Activated T-cell treated with anti-CD3 and anti-CD28 coated beads for 48 hours (primary cell): ENCODE measurements around the gene NCBP3.

Experiments used
- DNase-seq: peaks from one replicate; pipeline ENCODE4 v3.0.0-alpha.2; 2020; ENCODE audit warnings: low read depth

Gene NCBP3, protein sequence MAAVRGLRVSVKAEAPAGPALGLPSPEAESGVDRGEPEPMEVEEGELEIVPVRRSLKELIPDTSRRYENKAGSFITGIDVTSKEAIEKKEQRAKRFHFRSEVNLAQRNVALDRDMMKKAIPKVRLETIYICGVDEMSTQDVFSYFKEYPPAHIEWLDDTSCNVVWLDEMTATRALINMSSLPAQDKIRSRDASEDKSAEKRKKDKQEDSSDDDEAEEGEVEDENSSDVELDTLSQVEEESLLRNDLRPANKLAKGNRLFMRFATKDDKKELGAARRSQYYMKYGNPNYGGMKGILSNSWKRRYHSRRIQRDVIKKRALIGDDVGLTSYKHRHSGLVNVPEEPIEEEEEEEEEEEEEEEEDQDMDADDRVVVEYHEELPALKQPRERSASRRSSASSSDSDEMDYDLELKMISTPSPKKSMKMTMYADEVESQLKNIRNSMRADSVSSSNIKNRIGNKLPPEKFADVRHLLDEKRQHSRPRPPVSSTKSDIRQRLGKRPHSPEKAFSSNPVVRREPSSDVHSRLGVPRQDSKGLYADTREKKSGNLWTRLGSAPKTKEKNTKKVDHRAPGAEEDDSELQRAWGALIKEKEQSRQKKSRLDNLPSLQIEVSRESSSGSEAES

GRCh38 chr17:3845621-3846436, at the start of gene NCBP3:
TSS of gene NCBP3 (minus strand) at chr17:3846246. CDS start at chr17:3846223, 23 bp downstream.
- peak; percentile 93 for DNase-seq

DNA sequence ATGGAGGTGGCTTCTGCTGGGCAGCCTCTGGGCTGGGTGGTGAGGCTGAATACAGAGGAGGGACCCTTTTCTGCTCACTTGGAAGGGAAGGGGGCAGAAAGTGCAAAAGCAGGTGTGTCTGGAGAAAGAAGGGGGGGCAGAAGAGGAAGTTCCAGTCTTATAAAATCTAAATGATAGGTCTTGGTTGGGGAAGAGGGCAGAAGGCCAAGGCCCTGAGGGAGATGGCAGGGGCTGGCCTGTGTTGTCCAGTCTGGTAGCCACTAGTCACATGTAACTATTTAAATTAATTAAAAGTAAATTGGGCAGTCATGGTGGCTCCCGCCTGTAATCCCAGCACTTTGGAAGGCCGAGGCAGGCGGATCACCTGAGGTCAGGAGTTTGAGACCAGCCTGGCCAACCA, 49.3 kb upstream of the NCBP3 start:
- no peak for DNase-seq

- no peak for DNase-seq
Measured at GRCh38 chr17:3894911-3895343, 48.9 kb upstream of the NCBP3 start.

GRCh38 chr17:3894188-3894587, 48.1 kb upstream of the NCBP3 start:
- DNase-seq, result no peak

DNA sequence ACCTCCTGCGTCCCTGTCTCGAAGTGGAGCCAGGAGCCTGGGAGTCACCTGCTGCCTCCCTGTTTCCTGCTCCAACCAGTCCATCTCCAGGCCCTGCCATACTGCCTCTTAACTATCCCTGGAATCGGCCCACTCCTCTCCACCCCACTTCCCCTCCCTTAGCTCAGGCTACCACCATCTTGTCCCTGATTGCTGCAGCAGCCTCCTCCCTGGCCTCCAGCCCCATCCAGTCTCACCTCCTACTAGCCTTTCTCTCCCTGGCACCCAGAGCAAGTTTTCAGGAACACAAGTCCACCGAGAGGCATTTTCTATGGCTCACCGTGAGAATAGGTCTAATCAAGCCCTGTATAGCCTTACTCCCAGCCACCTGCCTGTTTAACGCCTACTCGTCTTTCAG, 47.7 kb upstream of the NCBP3 start:
- DNase-seq, result no peak

GRCh38 chr17:3893003-3893719, 47.1 kb upstream of the NCBP3 start, which contains the start of gene CAMKK1:
TSS of gene CAMKK1 (minus strand) at chr17:3893053. CDS start at chr17:3885687, 7,366 bp downstream.
- DNase-seq, result peak; percentile 93

- DNase-seq, result peak; percentile 55
Measured at GRCh38 chr17:3892095-3892998, 46.3 kb upstream of the NCBP3 start.

DNA sequence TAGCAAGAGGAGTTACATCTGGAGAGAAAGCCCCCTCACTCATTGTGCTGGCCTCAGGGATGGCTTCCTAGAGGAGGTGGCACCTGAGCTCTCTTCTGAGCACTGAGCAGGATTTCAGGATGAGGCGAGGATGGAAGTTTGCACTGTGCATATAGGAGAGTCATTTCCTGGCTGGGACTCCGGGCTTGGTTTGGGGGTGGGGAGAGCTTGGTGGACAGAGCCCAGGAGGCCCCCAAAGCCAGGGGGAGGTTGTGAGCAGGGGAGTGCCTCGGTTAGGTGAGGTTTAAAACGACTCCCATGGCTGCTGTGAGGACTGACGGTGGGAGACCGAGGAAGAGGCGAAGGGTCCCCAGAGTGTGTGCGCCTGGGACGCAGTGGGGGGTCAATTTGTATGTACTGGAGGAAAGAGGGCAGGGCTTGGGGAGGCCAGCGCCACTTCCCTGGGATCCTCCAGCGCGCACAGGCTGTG, 45.6 kb upstream of the NCBP3 start:
- DNase-seq, result no peak

DNA sequence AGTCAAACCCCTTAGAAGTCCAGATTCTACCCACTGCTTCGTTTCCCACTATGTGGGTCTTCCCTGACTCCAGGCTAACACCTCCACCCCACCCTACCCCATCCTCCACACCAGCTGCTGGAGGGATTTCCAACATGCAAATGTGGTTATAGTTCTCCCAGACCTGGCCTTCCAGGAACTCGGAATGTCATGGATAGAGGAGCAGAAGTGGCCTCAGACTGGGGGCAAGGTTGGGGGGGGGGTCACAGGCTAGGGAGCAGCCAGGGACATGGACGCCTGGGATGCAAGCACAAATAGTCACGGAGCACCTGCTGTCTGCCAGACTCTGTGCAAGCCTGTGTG, 44.8 kb upstream of the NCBP3 start:
- DNase-seq, result no peak

DNA sequence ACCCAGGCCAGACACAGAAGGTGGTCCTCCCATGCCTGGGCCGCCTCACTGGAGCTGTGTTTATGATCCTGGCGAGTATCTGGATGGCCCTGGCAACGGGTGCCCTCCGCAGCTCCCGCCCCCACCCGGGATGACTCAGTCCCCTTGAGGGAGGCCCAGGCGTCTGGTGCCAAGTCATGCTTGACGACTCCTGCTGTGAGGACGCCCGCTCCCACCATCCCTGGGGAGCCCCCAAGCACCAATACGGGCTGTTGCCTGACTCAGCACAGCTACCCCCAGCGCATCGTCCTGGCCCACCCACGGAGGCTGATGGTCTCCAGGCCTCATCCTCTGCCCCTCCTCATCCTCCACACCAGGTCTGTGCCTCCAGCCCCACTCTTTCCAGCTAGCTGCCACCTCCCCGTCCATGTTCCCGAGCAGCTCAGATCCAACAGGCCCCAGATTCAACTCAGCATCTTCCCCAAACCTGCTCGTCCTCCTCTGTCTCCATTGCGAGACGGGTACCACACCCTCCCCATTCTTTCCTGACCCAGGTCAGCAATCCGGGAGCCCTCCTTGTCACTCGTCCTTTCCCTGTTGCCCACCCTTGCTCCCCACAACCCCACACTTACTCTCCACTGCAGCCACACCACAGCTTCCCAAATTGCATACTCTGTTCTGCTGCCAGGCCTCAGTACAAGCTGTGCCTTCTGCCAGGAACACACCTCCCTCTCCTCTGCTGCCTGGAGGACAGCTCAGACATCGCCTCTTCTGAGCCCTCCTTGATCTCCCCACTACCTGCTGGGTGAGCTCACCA, 44.2 kb upstream of the NCBP3 start:
- peak; percentile 40 for DNase-seq

GRCh38 chr17:3889325-3890012, 43.4 kb upstream of the NCBP3 start:
- no peak for DNase-seq

GRCh38 chr17:3888343-3889171, 42.5 kb upstream of the NCBP3 start:
- DNase-seq, result no peak

DNA sequence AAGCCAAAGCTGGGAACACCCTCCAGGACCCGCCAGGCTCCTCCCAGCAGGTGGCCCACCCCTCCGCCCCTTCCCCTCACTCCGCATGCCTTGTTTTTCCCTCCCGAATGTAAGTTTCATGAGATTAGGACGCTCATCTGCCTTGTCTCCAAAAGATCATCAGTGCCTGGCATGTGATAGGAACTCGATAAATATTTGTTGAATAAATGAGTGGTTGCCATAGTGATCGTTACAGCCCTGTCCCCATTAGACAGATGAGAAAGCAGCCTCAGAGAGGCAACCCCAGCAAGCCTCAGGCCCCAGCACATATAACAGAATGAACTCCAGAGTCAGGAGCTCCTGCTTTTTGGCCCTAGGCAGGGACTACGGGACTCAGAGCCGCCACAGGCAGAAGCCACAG, 41.8 kb upstream of the NCBP3 start:
- no peak for DNase-seq

DNA sequence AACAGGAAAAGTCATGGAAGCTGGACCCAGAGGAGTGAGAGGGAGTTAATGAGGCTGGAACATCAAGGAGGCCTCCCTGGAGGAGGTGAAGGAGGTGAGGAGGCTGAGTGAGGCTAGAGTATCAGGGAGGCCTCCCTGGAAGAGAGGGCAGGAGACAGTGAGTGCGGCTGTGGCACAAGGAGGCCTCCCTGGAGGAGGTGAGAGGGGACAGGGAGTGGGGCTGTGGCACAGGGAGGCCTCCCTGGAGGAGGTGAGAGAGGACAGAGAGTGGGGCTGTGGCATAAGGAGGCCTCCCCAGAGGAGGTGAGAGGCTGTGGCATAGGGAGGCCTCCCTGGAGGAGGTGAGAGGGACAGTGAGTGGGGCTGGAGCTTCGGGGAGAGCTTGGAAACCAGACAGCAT, 41.3 kb upstream of the NCBP3 start:
- DNase-seq, result no peak

DNA sequence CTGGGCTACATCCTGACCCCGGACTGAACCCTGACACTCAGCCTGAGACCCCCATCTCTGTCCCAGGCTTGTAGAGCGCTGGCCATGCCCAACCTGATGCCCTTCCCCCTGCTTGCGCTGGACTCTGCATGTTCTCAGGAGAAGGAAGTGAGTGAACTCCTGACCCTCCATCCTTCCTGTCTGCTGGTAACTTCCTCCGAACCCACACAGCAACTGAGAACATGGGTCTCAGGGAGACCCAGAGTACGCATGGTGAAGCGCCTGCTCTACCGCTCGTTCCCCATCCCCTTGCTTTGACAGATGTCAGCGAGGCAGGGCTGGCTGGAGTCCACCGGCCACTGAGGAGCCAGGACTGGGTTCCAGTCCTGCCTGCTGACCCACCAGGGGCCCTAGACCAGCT, 40.7 kb upstream of the NCBP3 start:
- DNase-seq, result no peak

DNA sequence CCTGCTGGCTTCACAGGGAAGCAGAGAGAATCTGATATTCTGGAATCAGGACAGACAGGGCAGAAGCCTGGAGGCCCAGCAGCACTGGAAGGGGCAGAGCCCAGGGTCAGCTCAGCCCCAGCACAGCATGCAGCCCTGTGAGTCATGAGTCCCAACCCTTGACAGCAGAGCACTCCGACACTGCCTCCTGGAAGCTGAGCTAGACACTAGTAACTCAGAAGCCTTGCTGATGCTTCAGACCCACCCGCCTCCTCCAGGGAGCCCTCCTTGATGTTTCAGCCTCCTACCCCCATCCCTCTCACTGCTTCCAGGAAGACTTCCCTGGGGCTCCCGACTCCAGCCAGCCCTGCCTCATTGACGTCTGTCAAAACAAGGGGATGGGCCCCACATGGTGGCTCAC, 39.9 kb upstream of the NCBP3 start:
- DNase-seq, result no peak

DNA sequence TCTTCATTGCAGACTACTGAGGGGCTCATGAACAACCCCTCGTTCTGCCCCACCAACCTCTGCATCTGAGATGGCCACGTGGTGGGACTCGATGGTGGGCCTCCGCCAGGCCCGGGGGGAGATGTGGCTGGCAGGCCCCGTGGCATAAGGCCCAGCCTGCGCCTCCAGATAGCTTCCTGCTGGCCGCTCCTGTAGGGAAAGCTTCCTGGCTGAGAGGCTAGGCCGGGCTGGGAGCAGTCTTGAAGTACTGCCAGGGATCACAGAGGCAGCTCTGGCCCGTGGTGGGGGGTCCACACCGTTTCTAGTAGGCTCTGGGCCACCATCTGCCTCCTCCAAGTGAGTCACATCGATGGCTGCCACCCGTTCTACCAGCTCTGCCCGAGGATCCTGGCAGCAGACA, 39.2 kb upstream of the NCBP3 start:
- no peak for DNase-seq

DNA sequence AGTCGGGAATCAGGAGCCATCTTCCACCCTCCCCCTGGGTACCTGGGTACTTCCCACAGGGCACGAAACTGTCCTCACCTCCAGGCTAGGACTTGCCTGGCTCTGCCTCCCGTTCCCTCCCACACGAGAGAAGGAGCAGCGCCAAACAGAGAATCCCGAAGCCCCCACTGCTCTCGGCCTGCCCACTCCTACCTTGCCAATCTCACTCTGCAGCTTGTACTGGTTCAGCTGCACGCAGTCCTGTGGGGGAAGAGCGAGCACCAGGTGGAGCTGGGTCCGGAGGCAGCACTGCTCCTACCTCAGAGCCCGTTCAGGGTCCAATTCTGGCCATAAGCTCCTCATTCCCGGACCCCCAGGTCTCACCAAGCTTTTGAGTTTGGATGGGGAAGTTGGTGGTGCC, 38.1 kb upstream of the NCBP3 start:
- no peak for DNase-seq

- no peak for DNase-seq
Measured at GRCh38 chr17:3882276-3882675, 36.2 kb upstream of the NCBP3 start.
